Activated CD4-positive, alpha-beta T cell treated with anti-CD3 and anti-CD28 coated beads, Interleukin-2, amount 10 ng/mL, durations not matched to agents 7 days and 5 days (primary cell): Measurements from ENCODE around the gene TMPRSS2. TPM values are rescaled to one million over a fixed set of nuclear protein-coding genes. Genes with fewer than 3 reads are reported as not detected.
"Not testable (repeated sequence)": the region's sequence is repeated elsewhere in the genome, so short reads cannot be mapped to it uniquely, and the experiment has no call there.

Experiments used
- CTCF ChIA-PET: fragments of 350-600 bp; sonication (Branson Sonifier 250); formaldehyde crosslinking; loops from one replicate; lab custom pipeline; 2021; ENCODE audit warnings: antibody characterized with exemption; lab: Charles Lee
- POLR2A ChIA-PET: fragments of 350-600 bp; sonication (Branson Sonifier 250); formaldehyde crosslinking; loops from one replicate; lab custom pipeline; 2021; ENCODE audit warnings: antibody characterized with exemption; lab: Charles Lee
- DNase-seq: peaks from one replicate; pipeline ENCODE4 v3.0.0-alpha.2; 2020
- H3K27ac Mint-ChIP-seq: one replicate; pipeline ENCODE4 v1.8.0; 2021; ENCODE audit warnings: mild to moderate bottlenecking, moderate library complexity, mixed read lengths
- H3K27me3 Mint-ChIP-seq: one replicate; pipeline ENCODE4 v1.8.0; 2021; ENCODE audit warnings: mixed read lengths
- H3K36me3 Mint-ChIP-seq: one replicate; pipeline ENCODE4 v1.8.0; 2021; ENCODE audit warnings: low read depth, mixed read lengths
- H3K4me1 Mint-ChIP-seq: one replicate; pipeline ENCODE4 v1.8.0; 2021; ENCODE audit warnings: mixed read lengths
- H3K4me3 Mint-ChIP-seq: one replicate; pipeline ENCODE4 v1.8.0; 2021; ENCODE audit warnings: mild to moderate bottlenecking, moderate library complexity, mixed read lengths
- H3K9me3 Mint-ChIP-seq: one replicate; pipeline ENCODE4 v1.8.0; 2021; ENCODE audit warnings: mixed read lengths
- total RNA-seq, 2 experiments: library from RNA; stranded (reverse); gene quantifications; one replicate each; pipeline ENCODE4 v1.2.3, GENCODE V29; 2021

Gene TMPRSS2
- total RNA-seq, 2 experiments from 2014 or later = not detected

- H3K27me3 Mint-ChIP-seq = no peaks in the 10 kb centered on the region
- peak; percentile 97 for DNase-seq
- ChIA-PET CTCF (interaction anchor here (2.3 kb wide), 1 partner anchor 14 kb away, joined by 9 read pairs; no protein-coding TSS in a partner anchor), POLR2A (interaction anchor here (0.8 to 2.4 kb wide), 3 partner anchors 56 to 64 kb away, joined by 3 to 7 read pairs (median 7); partner anchors contain the start of gene MX2)
- peaks cover 71% of the 10 kb centered on the region for H3K36me3 Mint-ChIP-seq
- H3K27ac Mint-ChIP-seq = peak within 1 kb of the TSS; percentile 100
- H3K4me3 Mint-ChIP-seq = peak within 1 kb of the TSS; percentile 96
- peaks cover 3% of the 10 kb centered on the region for H3K9me3 Mint-ChIP-seq
- H3K4me1 Mint-ChIP-seq = peaks cover 76% of the 10 kb centered on the region
Measured at GRCh38 chr21:41425954-41426675, 81.8 kb downstream of the TMPRSS2 start, which contains the start of gene MX1. TSS of gene MX1 (plus strand) at chr21:41426239. CDS start at chr21:41432071, 5,832 bp downstream.

- POLR2A ChIA-PET = interaction anchor here (0.8 to 2.4 kb wide), 4 partner anchors 56 to 64 kb away, joined by 3 to 7 read pairs (median 6); partner anchors contain the start of gene MX2
- Mint-ChIP-seq H3K27me3 (no peaks in the 10 kb centered on the region), H3K36me3 (peaks cover 68% of the 10 kb centered on the region), H3K9me3 (peaks cover 3% of the 10 kb centered on the region), H3K27ac (peak overlapping the region; percentile 100), H3K4me1 (peaks cover 78% of the 10 kb centered on the region), H3K4me3 (peak overlapping the region; percentile 96)
- no peak for DNase-seq
- CTCF ChIA-PET = interaction anchor here (2.3 kb wide), 1 partner anchor 14 kb away, joined by 9 read pairs; no protein-coding TSS in a partner anchor
Measured at GRCh38 chr21:41425588-41425953, 82.4 kb downstream of the TMPRSS2 start.

GRCh38 chr21:41423305-41423636, 84.7 kb downstream of the TMPRSS2 start:
- not testable (repeated sequence) for H3K9me3 Mint-ChIP-seq, H3K27me3 Mint-ChIP-seq, H3K4me3 Mint-ChIP-seq, DNase-seq
- H3K36me3 Mint-ChIP-seq = peaks cover 49% of the 10 kb centered on the region
- H3K27ac Mint-ChIP-seq = peak overlapping the region; percentile 100
- POLR2A ChIA-PET = interaction anchor here (1.5 to 1.6 kb wide), 2 partner anchors 54 to 62 kb away, joined by 7 read pairs; partner anchors contain the start of gene MX2
- peaks cover 75% of the 10 kb centered on the region for H3K4me1 Mint-ChIP-seq
- CTCF ChIA-PET = interaction anchor here (0.7 to 2.1 kb wide), 4 partner anchors 11 to 60 kb away, joined by 3 to 6 read pairs (median 4); no protein-coding TSS in a partner anchor

- H3K36me3 Mint-ChIP-seq = peaks cover 44% of the 10 kb centered on the region
- CTCF ChIA-PET = interaction anchor here (0.7 to 2.1 kb wide), 5 partner anchors 10 to 60 kb away, joined by 3 to 6 read pairs (median 3); no protein-coding TSS in a partner anchor
- peaks cover 70% of the 10 kb centered on the region for H3K4me1 Mint-ChIP-seq
- no peak for DNase-seq
- H3K27ac Mint-ChIP-seq = peak overlapping the region; percentile 100
- H3K9me3 Mint-ChIP-seq = peaks cover 7% of the 10 kb centered on the region
- H3K27me3 Mint-ChIP-seq = no peaks in the 10 kb centered on the region
- POLR2A ChIA-PET = interaction anchor here (1.5 to 1.6 kb wide), 2 partner anchors 53 to 61 kb away, joined by 7 read pairs; partner anchors contain the start of gene MX2
- H3K4me3 Mint-ChIP-seq = no peak overlapping the region
Measured at GRCh38 chr21:41422546-41423304, 85.2 kb downstream of the TMPRSS2 start.

- DNase-seq, POLR2A ChIA-PET, H3K27me3 Mint-ChIP-seq, CTCF ChIA-PET: not testable (repeated sequence)
- Mint-ChIP-seq H3K4me3 (peak overlapping the region; percentile 86), H3K4me1 (peaks cover 68% of the 10 kb centered on the region), H3K27ac (peak overlapping the region; percentile 100), H3K9me3 (peaks cover 14% of the 10 kb centered on the region), H3K36me3 (peaks cover 34% of the 10 kb centered on the region)
Measured at GRCh38 chr21:41420998-41421397, 87.0 kb downstream of the TMPRSS2 start.

- Mint-ChIP-seq H3K9me3 (peaks cover 20% of the 10 kb centered on the region), H3K4me3 (peak overlapping the region; percentile 86), H3K27me3 (peaks cover 11% of the 10 kb centered on the region), H3K4me1 (peaks cover 62% of the 10 kb centered on the region), H3K27ac (peak overlapping the region; percentile 100), H3K36me3 (peaks cover 32% of the 10 kb centered on the region)
- ChIA-PET CTCF (interaction anchor here (0.7 kb wide), 1 partner anchor 826 kb away, joined by 3 read pairs; no protein-coding TSS in a partner anchor), POLR2A (no interaction called here)
- peak; percentile 70 for DNase-seq
Measured at GRCh38 chr21:41419921-41420862, 87.8 kb downstream of the TMPRSS2 start.

- Mint-ChIP-seq H3K4me3 (peak overlapping the region; percentile 3), H3K4me1 (peaks cover 53% of the 10 kb centered on the region), H3K9me3 (peaks cover 27% of the 10 kb centered on the region), H3K36me3 (peaks cover 35% of the 10 kb centered on the region), H3K27ac (peak overlapping the region; percentile 100), H3K27me3 (peaks cover 20% of the 10 kb centered on the region)
- ChIA-PET POLR2A (no interaction called here), CTCF (interaction anchor here (0.7 kb wide), 1 partner anchor 827 kb away, joined by 3 read pairs; no protein-coding TSS in a partner anchor)
- DNase-seq = no peak
Measured at GRCh38 chr21:41418956-41419680, 88.8 kb downstream of the TMPRSS2 start.

- no peak overlapping the region for H3K4me3 Mint-ChIP-seq
- POLR2A ChIA-PET = no interaction called here
- peaks cover 50% of the 10 kb centered on the region for H3K4me1 Mint-ChIP-seq
Measured at GRCh38 chr21:41418393-41418792, 89.6 kb downstream of the TMPRSS2 start.

GRCh38 chr21:41417505-41417904, 90.5 kb downstream of the TMPRSS2 start:
- Mint-ChIP-seq H3K4me1 (peaks cover 43% of the 10 kb centered on the region), H3K9me3 (peaks cover 38% of the 10 kb centered on the region), H3K27me3 (peaks cover 33% of the 10 kb centered on the region), H3K36me3 (peaks cover 36% of the 10 kb centered on the region)
- POLR2A ChIA-PET, CTCF ChIA-PET, DNase-seq, H3K4me3 Mint-ChIP-seq, H3K27ac Mint-ChIP-seq: not testable (repeated sequence)

More at GRCh38 chr21:41418393-41418792, 89.6 kb downstream of the TMPRSS2 start:
- Mint-ChIP-seq H3K27me3 (peaks cover 27% of the 10 kb centered on the region), H3K27ac (no peak overlapping the region), H3K9me3 (peaks cover 33% of the 10 kb centered on the region), H3K36me3 (peaks cover 37% of the 10 kb centered on the region)
- DNase-seq = no peak
- CTCF ChIA-PET = no interaction called here
